Naive thymus-derived CD4-positive, alpha-beta T cell (primary cell): ENCODE data around the gene PCBP3. TPM values are rescaled to one million over a fixed set of nuclear protein-coding genes. Genes with fewer than 3 reads are reported as not detected.

Experiments used
- ATAC-seq: fragments of 150-1000 bp; cut with Tn5 transposase; 2 replicates; pipeline ENCODE4 v1.10.0; 2021; ENCODE audit warnings: mild to moderate bottlenecking, moderate library complexity
- CTCF ChIA-PET: fragments of 350-600 bp; sonication (Branson Sonifier 250); formaldehyde crosslinking; loops from one replicate; lab custom pipeline; 2021; ENCODE audit warnings: antibody characterized with exemption; lab: Charles Lee
- POLR2A ChIA-PET: fragments of 350-600 bp; sonication (Branson Sonifier 250); formaldehyde crosslinking; loops from one replicate; lab custom pipeline; 2021; ENCODE audit warnings: antibody characterized with exemption, inconsistent platforms; lab: Charles Lee
- DNase-seq, 9 donors: peaks; one replicate each; pipeline versions ENCODE4 v3.0.0 to v3.0.0-alpha.2; 2020 to 2022; ENCODE audit warnings: mixed read lengths in 1 of 9
- H3K27ac ChIP-seq: one replicate; pipeline ENCODE4 v1.7.0; 2013; ENCODE audit warnings: mild to moderate bottlenecking, low read depth, low read length, moderate library complexity
- H3K27me3 ChIP-seq, 2 donors: one replicate each; pipeline ENCODE4 v1.7.0; 2013; ENCODE audit warnings: low read length in 2 of 2, mild to moderate bottlenecking in 2 of 2, moderate library complexity in 2 of 2; ENCODE audit not compliant: control insufficient read depth in 2 of 2, insufficient read depth in 2 of 2
- H3K36me3 ChIP-seq, 3 experiments: 1 replicate in 2 of 3; 2 replicates in 1 of 3; pipeline ENCODE4 v1.7.0; 2013; ENCODE audit warnings: low read length in 3 of 3, mild to moderate bottlenecking in 3 of 3, moderate library complexity in 1 of 3; ENCODE audit not compliant: insufficient read depth in 3 of 3, control insufficient read depth in 2 of 3
- H3K4me1 ChIP-seq, 2 donors: one replicate each; pipeline ENCODE4 v1.7.0; 2013; ENCODE audit warnings: low read length in 2 of 2, mild to moderate bottlenecking in 2 of 2, moderate library complexity in 1 of 2; ENCODE audit not compliant: control insufficient read depth in 2 of 2, insufficient read depth in 2 of 2
- H3K4me3 ChIP-seq: 2 replicates; pipeline ENCODE4 v1.7.0; 2013; ENCODE audit warnings: mild to moderate bottlenecking, low read length
- H3K9me3 ChIP-seq, 3 experiments: 1 replicate in 2 of 3; 2 replicates in 1 of 3; pipeline ENCODE4 v1.7.0; 2013; ENCODE audit warnings: low read length in 3 of 3; ENCODE audit not compliant: control insufficient read depth in 2 of 3
- H3K27ac Mint-ChIP-seq, 9 donors: one replicate each; pipeline ENCODE4 v1.8.0; 2020 to 2022; ENCODE audit warnings: mixed read lengths in 9 of 9, mild to moderate bottlenecking in 8 of 9, moderate library complexity in 5 of 9, inconsistent platforms in 2 of 9
- H3K27me3 Mint-ChIP-seq, 5 donors: one replicate each; pipeline ENCODE4 v1.8.0; 2021 to 2022; ENCODE audit warnings: mixed read lengths in 5 of 5, mild to moderate bottlenecking in 1 of 5
- H3K36me3 Mint-ChIP-seq, 5 donors: one replicate each; pipeline ENCODE4 v1.8.0; 2020 to 2022; ENCODE audit warnings: mixed read lengths in 5 of 5, mild to moderate bottlenecking in 3 of 5, inconsistent platforms in 1 of 5
- H3K4me1 Mint-ChIP-seq, 7 donors: one replicate each; pipeline ENCODE4 v1.8.0; 2020 to 2022; ENCODE audit warnings: mixed read lengths in 7 of 7, mild to moderate bottlenecking in 3 of 7, inconsistent platforms in 1 of 7
- H3K4me3 Mint-ChIP-seq, 10 donors: one replicate each; pipeline ENCODE4 v1.8.0; 2020 to 2022; ENCODE audit warnings: mild to moderate bottlenecking in 10 of 10, mixed read lengths in 10 of 10, moderate library complexity in 6 of 10, inconsistent platforms in 2 of 10
- H3K9me3 Mint-ChIP-seq, 11 donors: one replicate each; pipeline ENCODE4 v1.8.0; 2020 to 2022; ENCODE audit warnings: mixed read lengths in 11 of 11, mild to moderate bottlenecking in 4 of 11, inconsistent platforms in 1 of 11, moderate library complexity in 1 of 11
- intact Hi-C, 2 donors: fragments of 100-400 bp; cut with micrococcal nuclease; formaldehyde crosslinking; loops; one replicate each; pipeline ENCODE4 v1.15.1; 2023
- polyA plus RNA-seq, 2 donors: library from polyadenylated mRNA; unstranded; fragments of 300-500 nt; fragmentation: Illumina TruSeq; gene quantifications; one replicate each; pipeline ENCODE4 v1.2.3, GENCODE V29; 2021
- total RNA-seq, 6 experiments: library from RNA in 5 of 6; stranded (reverse) in 5 of 6; gene quantifications; 1 replicate in 5 of 6; 2 replicates in 1 of 6; pipeline ENCODE4 v1.2.3 and lab custom pipeline; 2021 to 2026

The PCBP3 gene
- total and polyA plus RNA-seq, 7 experiments from 2014 or later = 1.2 to 5.2 (median 1.6) TPM

- H3K36me3 Mint-ChIP-seq = no peaks in the 10 kb centered on the region
- no peaks in the 10 kb centered on the region for H3K9me3 Mint-ChIP-seq
- intact Hi-C loops = no loop called here
- no peak for DNase-seq
- no peak overlapping the region for H3K27ac ChIP-seq
- H3K27ac Mint-ChIP-seq = no peak overlapping the region
- no peaks in the 10 kb centered on the region for H3K27me3 Mint-ChIP-seq
- H3K4me3 Mint-ChIP-seq = no peak overlapping the region
- POLR2A ChIA-PET = no interaction called here
- ATAC-seq = no peak
- no peak overlapping the region for H3K4me3 ChIP-seq
- no peaks in the 10 kb centered on the region for H3K27me3 ChIP-seq
- H3K4me1 ChIP-seq = peaks cover 0 to 4% of the 10 kb centered on the region in 2 donors
- no peaks in the 10 kb centered on the region for H3K36me3 ChIP-seq
- H3K9me3 ChIP-seq = no peaks in the 10 kb centered on the region
- CTCF ChIA-PET = no interaction called here
- peaks cover 0 to 10% (median 2%) of the 10 kb centered on the region in 7 donors for H3K4me1 Mint-ChIP-seq
Measured at GRCh38 chr21:45867671-45868081, 224.2 kb downstream of the PCBP3 start.

- H3K27ac ChIP-seq = no peak overlapping the region
- no peak overlapping the region for H3K4me3 ChIP-seq
- Mint-ChIP-seq H3K27ac (no peak overlapping the region), H3K36me3 (no peaks in the 10 kb centered on the region), H3K27me3 (no peaks in the 10 kb centered on the region), H3K4me3 (no peak overlapping the region), H3K4me1 (peaks cover 0 to 10% (median 2%) of the 10 kb centered on the region in 7 donors), H3K9me3 (no peaks in the 10 kb centered on the region)
- intact Hi-C loops = no loop called here
- ChIA-PET POLR2A (no interaction called here), CTCF (no interaction called here)
- DNase-seq (no peak), ATAC-seq (no peak)
- H3K9me3 ChIP-seq = no peaks in the 10 kb centered on the region
- peaks cover 0 to 4% of the 10 kb centered on the region in 2 donors for H3K4me1 ChIP-seq
- no peaks in the 10 kb centered on the region for H3K27me3 ChIP-seq
- no peaks in the 10 kb centered on the region for H3K36me3 ChIP-seq
Measured at GRCh38 chr21:45868086-45868485, 224.6 kb downstream of the PCBP3 start.

GRCh38 chr21:45868488-45868887 lies 225.0 kb downstream of the PCBP3 start:
- no peak overlapping the region for H3K4me3 Mint-ChIP-seq
- H3K9me3 Mint-ChIP-seq = no peaks in the 10 kb centered on the region
- intact Hi-C loops = no loop called here
- H3K4me1 Mint-ChIP-seq = peaks cover 0 to 10% (median 2%) of the 10 kb centered on the region in 7 donors
- ATAC-seq (no peak), DNase-seq (no peak)
- no peaks in the 10 kb centered on the region for H3K27me3 Mint-ChIP-seq
- no peaks in the 10 kb centered on the region for H3K36me3 Mint-ChIP-seq
- H3K27ac Mint-ChIP-seq = no peak overlapping the region
- no peaks in the 10 kb centered on the region for H3K27me3 ChIP-seq
- H3K27ac ChIP-seq = no peak overlapping the region
- peaks cover 0 to 4% of the 10 kb centered on the region in 2 donors for H3K4me1 ChIP-seq
- ChIA-PET CTCF (no interaction called here), POLR2A (no interaction called here)
- H3K9me3 ChIP-seq = no peaks in the 10 kb centered on the region
- H3K4me3 ChIP-seq = no peak overlapping the region
- no peaks in the 10 kb centered on the region for H3K36me3 ChIP-seq

GRCh38 chr21:45869121-45870007 lies 225.8 kb downstream of the PCBP3 start:
- Histone ChIP-seq H3K4me3 (no peak overlapping the region), H3K27me3 (no peaks in the 10 kb centered on the region), H3K27ac (no peak overlapping the region), H3K36me3 (no peaks in the 10 kb centered on the region), H3K9me3 (no peaks in the 10 kb centered on the region), H3K4me1 (peaks cover 0 to 4% of the 10 kb centered on the region in 2 donors)
- peaks cover 0 to 10% (median 3%) of the 10 kb centered on the region in 7 donors for H3K4me1 Mint-ChIP-seq
- ChIA-PET CTCF (no interaction called here), POLR2A (interaction anchor here (0.9 kb wide), 1 partner anchor 19 kb away, joined by 4 read pairs; no protein-coding TSS in a partner anchor)
- intact Hi-C loops = no loop called here
- no peaks in the 10 kb centered on the region for H3K36me3 Mint-ChIP-seq
- H3K27ac Mint-ChIP-seq = no peak overlapping the region
- H3K4me3 Mint-ChIP-seq = no peak overlapping the region
- H3K27me3 Mint-ChIP-seq = no peaks in the 10 kb centered on the region
- no peak for ATAC-seq
- DNase-seq = no peak
- H3K9me3 Mint-ChIP-seq = no peaks in the 10 kb centered on the region

GRCh38 chr21:45870421-45870820 lies 226.9 kb downstream of the PCBP3 start:
- ChIA-PET POLR2A (interaction anchor here (0.9 kb wide), 1 partner anchor 18 kb away, joined by 4 read pairs; no protein-coding TSS in a partner anchor), CTCF (no interaction called here)
- no peaks in the 10 kb centered on the region for H3K36me3 ChIP-seq
- no peak overlapping the region for H3K27ac ChIP-seq
- Mint-ChIP-seq H3K27ac (no peak overlapping the region), H3K4me3 (no peak overlapping the region), H3K27me3 (no peaks in the 10 kb centered on the region), H3K9me3 (no peaks in the 10 kb centered on the region), H3K4me1 (peaks cover 0 to 10% (median 3%) of the 10 kb centered on the region in 7 donors), H3K36me3 (no peaks in the 10 kb centered on the region)
- H3K4me1 ChIP-seq = peaks cover 0 to 4% of the 10 kb centered on the region in 2 donors
- intact Hi-C loops = no loop called here
- no peaks in the 10 kb centered on the region for H3K27me3 ChIP-seq
- DNase-seq = no peak
- H3K9me3 ChIP-seq = no peaks in the 10 kb centered on the region
- ATAC-seq = no peak
- no peak overlapping the region for H3K4me3 ChIP-seq

GRCh38 chr21:45870851-45871615 lies 227.5 kb downstream of the PCBP3 start:
- Histone ChIP-seq H3K4me3 (no peak overlapping the region), H3K36me3 (no peaks in the 10 kb centered on the region), H3K27ac (no peak overlapping the region), H3K9me3 (no peaks in the 10 kb centered on the region), H3K4me1 (peaks cover 0 to 4% of the 10 kb centered on the region in 2 donors), H3K27me3 (no peaks in the 10 kb centered on the region)
- ATAC-seq (no peak), DNase-seq (no peak)
- ChIA-PET CTCF (no interaction called here), POLR2A (no interaction called here)
- Mint-ChIP-seq H3K27me3 (no peaks in the 10 kb centered on the region), H3K36me3 (no peaks in the 10 kb centered on the region), H3K4me1 (peaks cover 0 to 10% (median 3%) of the 10 kb centered on the region in 7 donors), H3K9me3 (no peaks in the 10 kb centered on the region), H3K27ac (no peak overlapping the region), H3K4me3 (no peak overlapping the region)
- intact Hi-C loops = no loop called here
